Sigmoid colon (tissue), 7 donors: Measurements from ENCODE around the gene PBX3. TPM values are rescaled to one million over a fixed set of nuclear protein-coding genes. Genes with fewer than 3 reads are reported as not detected.

ENCODE experiments used
- DNase-seq: peaks from one replicate; pipeline ENCODE4 v3.0.0-alpha.2; 2019
- H3K27ac ChIP-seq, 4 donors: fragments of 200-600 bp; sonication (generic); one replicate each; pipeline ENCODE4 v1.5.1; 2016 to 2019; ENCODE audit warnings: mild to moderate bottlenecking in 1 of 4
- H3K27me3 ChIP-seq, 3 donors: fragments of 200-600 bp; sonication (generic); one replicate each; pipeline ENCODE4 v1.5.1; 2019; ENCODE audit warnings: mild to moderate bottlenecking in 1 of 3
- H3K36me3 ChIP-seq, 4 donors: fragments of 200-600 bp; sonication (generic); one replicate each; pipeline ENCODE4 v1.5.1; 2016 to 2019
- H3K4me1 ChIP-seq, 4 donors: fragments of 200-600 bp; sonication (generic); one replicate each; pipeline ENCODE4 v1.5.1; 2017 to 2019
- H3K4me3 ChIP-seq, 4 donors: fragments of 200-600 bp; sonication (generic); one replicate each; pipeline ENCODE4 v1.5.1; 2017 to 2019; ENCODE audit warnings: mild to moderate bottlenecking in 2 of 4, moderate library complexity in 1 of 4
- H3K9me3 ChIP-seq, 4 donors: fragments of 200-600 bp in 3 of 4; sonication (generic) in 3 of 4; one replicate each; pipeline versions ENCODE4 v1.5.1 to v1.6.1; 2013 to 2019
- CTCF ChIP-seq, 4 experiments: fragments of 450-650 bp in 3 of 4; fragments of 200-600 bp in 1 of 4; IDR thresholded peaks; one replicate each; pipeline ENCODE4 v1.5.1; 2016 to 2019; ENCODE audit warnings: antibody characterized with exemption in 4 of 4, mild to moderate bottlenecking in 3 of 4, moderate library complexity in 2 of 4
- EP300 ChIP-seq, 4 donors: sonication (generic); formaldehyde crosslinking; IDR thresholded peaks; one replicate each; pipeline ENCODE4 v1.6.1; 2017; ENCODE audit warnings: antibody characterized with exemption in 4 of 4
- POLR2A ChIP-seq, 2 donors: fragments of 450-650 bp; IDR thresholded peaks; one replicate each; pipeline ENCODE4 v1.6.1; 2016; ENCODE audit warnings: antibody characterized with exemption in 2 of 2, mild to moderate bottlenecking in 2 of 2, moderate library complexity in 2 of 2
- POLR2AphosphoS5 ChIP-seq, 4 donors: sonication (generic); formaldehyde crosslinking; IDR thresholded peaks; one replicate each; pipeline ENCODE4 v1.6.1; 2017; ENCODE audit warnings: antibody characterized with exemption in 4 of 4
- WGBS, 2 donors: extraction: QIAGEN DNeasy Blood & Tissue Kit; methylation state at CpG; one replicate each; pipeline ENCODE4 v1.1.7; 2013; 5-methylcytosine and 5-hydroxymethylcytosine counted together
- intact Hi-C: fragments of 100-400 bp; cut with DNase I; formaldehyde crosslinking; loops from one replicate; pipeline ENCODE4 v1.15.1; 2023
- polyA plus RNA-seq, 3 donors: library from polyadenylated mRNA; stranded (reverse); fragments of 200-250 nt; gene quantifications; one replicate each; pipeline ENCODE4 v1.2.3, GENCODE V29; 2013
- total RNA-seq, 4 donors: library from RNA; depleted of rRNA; stranded (reverse); fragments of >200 nt; gene quantifications; one replicate each; pipeline ENCODE4 v1.1.0, GENCODE V29; 2016
- donor health status: healthy with polysubstance abuse.
- donor health status: Bipolar disorder and iron deficiency.
- donor health status: healthy.

The PBX3 gene
- total and polyA plus RNA-seq, 7 donors = 2.8 to 159 (median 90.6) TPM

- intact Hi-C loops = no loop called here
- H3K36me3 ChIP-seq = no peaks in the 10 kb centered on the region
- no peak for TF ChIP-seq EP300 (IDR thresholded peaks at IDR 0.05)
- TF ChIP-seq CTCF (IDR thresholded peaks at IDR 0.05) = no peak
- no peak for TF ChIP-seq POLR2AphosphoS5 (IDR thresholded peaks at IDR 0.05)
- no peak for TF ChIP-seq POLR2A (IDR thresholded peaks at IDR 0.05)
- H3K27me3 ChIP-seq = no peaks in the 10 kb centered on the region
- H3K9me3 ChIP-seq = no peaks in the 10 kb centered on the region
- H3K27ac ChIP-seq = no peak overlapping the region
- DNase-seq = no peak
- no peak overlapping the region for H3K4me3 ChIP-seq
- WGBS, 2 donors = 34 to 63% methylated on average over 5 of the region's 5 CpGs
- peaks cover 0 to 13% (median 8%) of the 10 kb centered on the region in 4 donors for H3K4me1 ChIP-seq
Measured at GRCh38 chr9:125743682-125744428, 3.3 kb upstream of the PBX3 start.

GRCh38 chr9:125744616-125745015, 2.6 kb upstream of the PBX3 start:
- no peaks in the 10 kb centered on the region for H3K9me3 ChIP-seq
- intact Hi-C loops = loop anchor here (5.0 kb wide), 4 partner anchors 78 to 483 kb away; no protein-coding TSS in a partner anchor
- H3K27me3 ChIP-seq = no peaks in the 10 kb centered on the region
- no peaks in the 10 kb centered on the region for H3K36me3 ChIP-seq
- no peak for TF ChIP-seq CTCF (IDR thresholded peaks at IDR 0.05)
- TF ChIP-seq POLR2AphosphoS5 (IDR thresholded peaks at IDR 0.05) = no peak
- TF ChIP-seq EP300 (IDR thresholded peaks at IDR 0.05) = no peak
- TF ChIP-seq POLR2A (IDR thresholded peaks at IDR 0.05) = no peak
- H3K27ac ChIP-seq = peak overlapping the region in 2 of 4 donors; percentile 88 to 90
- no peak for DNase-seq
- no peak overlapping the region for H3K4me3 ChIP-seq
- WGBS, 2 donors = 74 to 87% methylated on average over 5 of the region's 5 CpGs
- peaks cover 0 to 13% (median 8%) of the 10 kb centered on the region in 4 donors for H3K4me1 ChIP-seq

DNA sequence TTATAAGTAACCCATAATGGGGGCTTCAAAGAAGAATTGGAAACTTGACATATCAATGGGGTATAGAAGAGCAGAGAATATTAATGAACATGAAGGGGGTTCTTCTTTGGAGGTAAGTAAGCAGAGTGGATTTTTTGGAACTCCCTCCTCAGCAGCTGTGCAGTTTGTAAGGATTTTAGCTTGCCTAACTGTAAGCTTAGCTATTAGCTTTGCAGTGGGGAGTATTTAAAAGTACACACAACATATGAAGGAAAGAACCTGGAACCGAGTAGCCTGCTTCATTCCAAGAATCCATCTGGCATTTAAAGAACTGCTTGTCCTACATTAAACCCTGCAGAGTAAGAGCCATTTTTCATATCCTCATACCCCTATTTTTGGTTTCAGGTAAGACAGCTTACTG, 2.2 kb upstream of the PBX3 start:
- Histone ChIP-seq H3K9me3 (no peaks in the 10 kb centered on the region), H3K27ac (peak overlapping the region in 2 of 4 donors; percentile 88 to 90), H3K4me3 (peak overlapping the region in 2 of 4 donors; percentile 86 to 94), H3K4me1 (peaks cover 0 to 13% (median 8%) of the 10 kb centered on the region in 4 donors), H3K36me3 (no peaks in the 10 kb centered on the region), H3K27me3 (no peaks in the 10 kb centered on the region)
- no peak for DNase-seq
- intact Hi-C loops = loop anchor here (5.0 kb wide), 4 partner anchors 77 to 482 kb away; no protein-coding TSS in a partner anchor
- TF ChIP-seq EP300 (IDR thresholded peaks at IDR 0.05) (no peak), CTCF (IDR thresholded peaks at IDR 0.05) (no peak), POLR2AphosphoS5 (IDR thresholded peaks at IDR 0.05) (no peak), POLR2A (IDR thresholded peaks at IDR 0.05) (no peak)
- WGBS, 2 donors = 21 to 36% methylated on average over 1 of the region's 1 CpG

- Histone ChIP-seq H3K36me3 (no peaks in the 10 kb centered on the region), H3K27ac (peak overlapping the region; percentile 88 to 94 (median 92)), H3K4me3 (peak overlapping the region; percentile 47 to 94 (median 80)), H3K27me3 (no peaks in the 10 kb centered on the region), H3K9me3 (no peaks in the 10 kb centered on the region), H3K4me1 (peaks cover 0 to 13% (median 8%) of the 10 kb centered on the region in 4 donors)
- TF ChIP-seq EP300 (IDR thresholded peaks at IDR 0.05) (no peak), POLR2AphosphoS5 (IDR thresholded peaks at IDR 0.05) (no peak), CTCF (IDR thresholded peaks at IDR 0.05) (no peak), POLR2A (IDR thresholded peaks at IDR 0.05) (no peak)
- DNase-seq = peak; percentile 64
- intact Hi-C loops = loop anchor here (2.0 to 5.0 kb wide), 7 partner anchors 39 to 482 kb away; partner anchors contain the start of gene MAPKAP1
- 6 to 26% methylated on average over 6 of the region's 6 CpGs for WGBS, 2 donors
Measured at GRCh38 chr9:125745682-125746016, 1.5 kb upstream of the PBX3 start.
